Gastrocnemius medialis (tissue), 4 donors: ENCODE data around the gene COL2A1. TPM values are rescaled to one million over a fixed set of nuclear protein-coding genes. Genes with fewer than 3 reads are reported as not detected.

Experiments used
- ATAC-seq, 2 donors: fragments of 150-250 bp; one replicate each; pipeline ENCODE4 v1.9.1; 2016
- DNase-seq, 2 donors: peaks; one replicate each; pipeline ENCODE4 v3.0.0-alpha.2; 2019
- H3K27ac ChIP-seq, 4 donors: fragments of 200-600 bp; sonication (generic); 1 replicate in 1 of 4; 2 replicates in 3 of 4; pipeline ENCODE4 v1.5.1; 2016 to 2018; ENCODE audit warnings: mild to moderate bottlenecking in 2 of 4, moderate library complexity in 1 of 4
- H3K27me3 ChIP-seq, 3 donors: fragments of 200-600 bp; sonication (generic) in 2 of 3; 1 replicate in 1 of 3; 2 replicates in 2 of 3; pipeline versions ENCODE4 v1.5.1 to v1.6.0; 2016 to 2019; ENCODE audit warnings: mild to moderate bottlenecking in 1 of 3, moderate library complexity in 1 of 3
- H3K36me3 ChIP-seq, 2 donors: fragments of 200-600 bp; sonication (generic) in 1 of 2; one replicate each; pipeline ENCODE4 v1.5.1; 2017 to 2018
- H3K4me1 ChIP-seq, 2 donors: fragments of 200-600 bp; sonication (generic) in 1 of 2; one replicate each; pipeline ENCODE4 v1.5.1; 2016 to 2017; ENCODE audit warnings: mild to moderate bottlenecking in 2 of 2
- H3K4me3 ChIP-seq, 4 donors: fragments of 200-600 bp; sonication (generic) in 3 of 4; 1 replicate in 1 of 4; 2 replicates in 3 of 4; pipeline ENCODE4 v1.5.1; 2016 to 2019; ENCODE audit warnings: mild to moderate bottlenecking in 2 of 4
- H3K9me3 ChIP-seq, 3 donors: fragments of 200-600 bp; sonication (generic) in 2 of 3; 1 replicate in 1 of 3; 2 replicates in 2 of 3; pipeline ENCODE4 v1.5.1; 2016 to 2019
- POLR2A ChIP-seq, 2 donors: fragments of 450-650 bp; IDR thresholded peaks; one replicate each; pipeline ENCODE4 v1.6.1; 2017; ENCODE audit warnings: antibody characterized with exemption in 2 of 2, mild to moderate bottlenecking in 2 of 2, moderate library complexity in 2 of 2
- in situ Hi-C, 4 donors: fragments of 200-750 bp; cut with MboI; loops; one replicate each; pipeline versions ENCODE4 v1.15.0 to v1.8.0; 2017; ENCODE audit warnings: low sequenced_read_pairs in 4 of 4
- intact Hi-C: fragments of 100-400 bp; cut with DNase I; formaldehyde crosslinking; loops from one replicate; pipeline ENCODE4 v1.15.1; 2023; ENCODE audit warnings: low total_unique reads
- total RNA-seq, 4 donors: library from RNA; depleted of rRNA; stranded (reverse); fragments of >200 nt; gene quantifications; one replicate each; pipeline versions ENCODE4 v1.1.0 to v1.2.3, GENCODE V29; 2016
- TF ChIP-seq, protein P1 (sequence below), 5 experiments: fragments of 450-650 bp in 3 of 5; fragments of 200-600 bp in 2 of 5; sonication (generic) in 2 of 5; IDR thresholded peaks in 4 of 5; conservative IDR thresholded peaks in 1 of 5; 1 replicate in 4 of 5; 2 replicates in 1 of 5; pipeline ENCODE4 v1.5.1; 2016 to 2019; ENCODE audit warnings: antibody characterized with exemption in 5 of 5, mild to moderate bottlenecking in 3 of 5, moderate library complexity in 3 of 5

The COL2A1 gene
- total RNA-seq, 4 donors from 2014 or later, result not detected

DNA sequence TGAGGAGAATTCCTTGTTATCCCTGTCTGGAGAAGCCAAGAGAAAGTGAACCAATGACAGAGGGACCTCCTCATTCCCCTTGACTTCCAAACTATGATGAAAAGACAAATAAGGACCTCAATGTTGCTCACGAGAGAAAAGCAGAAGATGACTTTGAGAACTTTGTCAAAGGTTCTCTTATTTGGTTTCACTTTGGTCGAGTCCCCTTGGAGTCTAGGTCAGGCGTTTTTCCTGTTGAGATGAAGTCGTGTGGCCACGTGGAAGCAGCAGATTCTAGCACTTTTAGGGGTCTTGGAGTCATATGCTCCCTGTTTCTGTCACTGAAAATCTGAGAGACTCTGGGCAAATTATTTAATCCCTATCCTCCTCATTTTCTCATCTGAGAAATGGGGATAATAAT is 33.8 kb upstream of the COL2A1 start:
- Histone ChIP-seq H3K9me3 (no peaks in the 10 kb centered on the region), H3K4me1 (no peaks in the 10 kb centered on the region), H3K4me3 (no peak overlapping the region), H3K36me3 (no peaks in the 10 kb centered on the region), H3K27ac (no peak overlapping the region), H3K27me3 (no peaks in the 10 kb centered on the region)
- intact Hi-C loops, result no loop called here
- DNase-seq (no peak), ATAC-seq (no peak)
- TF ChIP-seq, protein P1, sequence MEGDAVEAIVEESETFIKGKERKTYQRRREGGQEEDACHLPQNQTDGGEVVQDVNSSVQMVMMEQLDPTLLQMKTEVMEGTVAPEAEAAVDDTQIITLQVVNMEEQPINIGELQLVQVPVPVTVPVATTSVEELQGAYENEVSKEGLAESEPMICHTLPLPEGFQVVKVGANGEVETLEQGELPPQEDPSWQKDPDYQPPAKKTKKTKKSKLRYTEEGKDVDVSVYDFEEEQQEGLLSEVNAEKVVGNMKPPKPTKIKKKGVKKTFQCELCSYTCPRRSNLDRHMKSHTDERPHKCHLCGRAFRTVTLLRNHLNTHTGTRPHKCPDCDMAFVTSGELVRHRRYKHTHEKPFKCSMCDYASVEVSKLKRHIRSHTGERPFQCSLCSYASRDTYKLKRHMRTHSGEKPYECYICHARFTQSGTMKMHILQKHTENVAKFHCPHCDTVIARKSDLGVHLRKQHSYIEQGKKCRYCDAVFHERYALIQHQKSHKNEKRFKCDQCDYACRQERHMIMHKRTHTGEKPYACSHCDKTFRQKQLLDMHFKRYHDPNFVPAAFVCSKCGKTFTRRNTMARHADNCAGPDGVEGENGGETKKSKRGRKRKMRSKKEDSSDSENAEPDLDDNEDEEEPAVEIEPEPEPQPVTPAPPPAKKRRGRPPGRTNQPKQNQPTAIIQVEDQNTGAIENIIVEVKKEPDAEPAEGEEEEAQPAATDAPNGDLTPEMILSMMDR (IDR thresholded peaks at IDR 0.05 in 4 of 5, conservative IDR thresholded peaks at IDR 0.05 in 1 of 5), result no peak
- TF ChIP-seq POLR2A (IDR thresholded peaks at IDR 0.05), result no peak
- in situ Hi-C loops, result no loop called here

DNA sequence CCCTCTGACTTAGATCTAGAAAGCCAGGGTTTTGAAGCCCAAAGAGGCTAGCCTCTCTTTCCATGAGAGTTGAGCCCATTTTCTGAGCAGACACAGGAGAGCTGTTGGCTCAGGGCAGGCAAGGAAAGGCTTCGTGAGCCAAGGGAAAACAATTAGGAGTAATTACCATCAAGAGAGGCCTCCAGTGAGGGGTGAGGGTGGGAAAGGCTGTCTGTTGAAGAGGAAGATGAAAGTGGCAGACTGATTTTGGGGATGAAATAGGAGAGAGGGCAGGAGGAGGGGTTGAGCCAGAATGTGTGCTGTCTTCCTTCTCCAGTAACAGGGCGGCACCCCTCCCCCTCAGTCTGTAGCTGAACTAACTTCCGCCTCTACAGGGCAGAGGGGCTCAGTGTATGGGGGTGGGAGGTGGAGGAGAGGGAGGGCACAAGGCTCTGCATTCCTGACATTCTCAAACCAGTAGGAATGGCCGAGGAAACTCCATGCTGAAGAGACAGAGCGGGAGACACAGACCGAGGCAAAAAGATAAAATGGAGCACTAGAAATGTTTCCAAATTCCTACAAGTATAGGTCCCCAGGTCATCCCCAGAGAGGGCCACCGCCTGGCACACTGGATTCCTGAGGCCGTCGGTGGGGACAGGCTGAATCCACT is 33.1 kb upstream of the COL2A1 start:
- Histone ChIP-seq H3K4me3 (no peak overlapping the region), H3K36me3 (no peaks in the 10 kb centered on the region), H3K27ac (no peak overlapping the region), H3K4me1 (no peaks in the 10 kb centered on the region), H3K27me3 (no peaks in the 10 kb centered on the region), H3K9me3 (no peaks in the 10 kb centered on the region)
- ATAC-seq (no peak), DNase-seq (no peak)
- intact Hi-C loops, result no loop called here
- TF ChIP-seq, protein P1 (IDR thresholded peaks at IDR 0.05 in 4 of 5, conservative IDR thresholded peaks at IDR 0.05 in 1 of 5), result no peak
- no peak for TF ChIP-seq POLR2A (IDR thresholded peaks at IDR 0.05)
- in situ Hi-C loops, result no loop called here

DNA sequence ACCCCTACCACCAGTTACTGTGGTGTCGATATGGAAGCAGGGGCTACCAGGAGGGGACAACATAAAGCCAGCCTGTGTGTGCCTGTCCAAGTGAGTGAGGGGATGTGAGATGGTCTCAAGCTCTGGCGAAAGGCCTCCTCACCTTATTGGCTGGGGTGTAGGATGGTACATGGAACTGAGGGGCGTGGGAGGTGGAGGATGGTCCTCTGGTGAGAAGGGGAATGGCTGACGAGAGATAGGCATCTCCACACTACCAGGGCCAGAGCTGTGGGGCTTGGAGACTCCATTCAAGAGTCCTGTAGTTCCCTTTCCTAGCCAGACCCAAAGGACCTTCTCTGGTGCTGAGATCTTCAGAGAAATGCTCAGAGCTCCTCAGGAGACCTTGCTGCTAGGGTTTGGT is 32.5 kb upstream of the COL2A1 start:
- TF ChIP-seq, protein P1 (IDR thresholded peaks at IDR 0.05 in 4 of 5, conservative IDR thresholded peaks at IDR 0.05 in 1 of 5), result no peak
- TF ChIP-seq POLR2A (IDR thresholded peaks at IDR 0.05), result no peak
- H3K27me3 ChIP-seq, result no peaks in the 10 kb centered on the region
- in situ Hi-C loops, result no loop called here
- intact Hi-C loops, result no loop called here
- ATAC-seq, result no peak
- H3K27ac ChIP-seq, result no peak overlapping the region
- no peak overlapping the region for H3K4me3 ChIP-seq
- no peaks in the 10 kb centered on the region for H3K9me3 ChIP-seq
- DNase-seq, result no peak
- H3K36me3 ChIP-seq, result no peaks in the 10 kb centered on the region
- H3K4me1 ChIP-seq, result no peaks in the 10 kb centered on the region

DNA sequence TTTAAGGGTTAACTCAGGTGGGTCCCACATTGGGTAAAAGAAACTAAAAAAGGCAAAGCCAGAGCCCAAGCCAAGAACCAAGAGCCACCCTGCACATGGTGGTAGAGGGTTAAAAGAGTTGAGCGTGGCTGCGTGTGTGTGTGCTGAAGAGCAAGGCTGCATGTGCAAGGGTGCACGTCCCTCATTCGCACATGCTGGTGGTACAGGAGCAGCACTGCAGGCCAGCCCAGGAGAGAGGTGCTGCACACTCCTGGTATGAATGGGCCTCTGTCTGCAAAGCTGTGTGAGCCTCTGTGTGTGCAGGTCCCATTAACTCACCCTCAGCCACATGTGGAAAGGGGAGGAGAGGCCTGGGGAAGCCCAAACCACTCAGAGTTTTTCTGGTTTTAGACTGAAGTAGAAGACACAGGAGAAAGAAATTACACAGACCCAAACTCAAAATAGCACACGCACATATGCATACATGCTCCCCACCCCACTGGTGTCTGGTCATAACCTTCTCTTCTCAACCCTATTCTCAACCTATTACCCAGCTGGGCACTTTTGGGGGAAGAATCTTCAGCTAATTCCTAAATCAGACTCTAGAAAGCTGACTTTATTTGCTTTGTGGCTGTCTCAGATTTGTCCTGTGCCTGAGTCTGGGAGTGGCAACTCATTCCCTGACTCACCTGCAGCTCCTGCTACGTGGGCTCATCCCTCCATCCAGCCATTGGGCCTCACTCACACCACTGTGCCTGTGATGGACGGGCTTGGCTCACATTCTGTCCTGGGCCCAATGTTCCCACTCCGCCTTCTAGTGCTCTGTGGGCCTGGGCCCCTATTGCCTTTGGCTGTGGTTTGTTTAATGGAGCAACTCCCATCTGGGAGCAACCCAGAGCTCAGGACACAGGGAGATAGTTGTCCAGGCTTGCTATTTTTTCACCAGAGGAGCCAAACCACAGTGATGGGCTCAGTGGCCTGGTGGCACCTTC is 30.8 kb upstream of the COL2A1 start:
- in situ Hi-C loops (no loop called here), intact Hi-C loops (no loop called here)
- Histone ChIP-seq H3K27me3 (no peaks in the 10 kb centered on the region), H3K27ac (no peak overlapping the region), H3K4me1 (no peaks in the 10 kb centered on the region), H3K9me3 (no peaks in the 10 kb centered on the region), H3K4me3 (no peak overlapping the region), H3K36me3 (no peaks in the 10 kb centered on the region)
- TF ChIP-seq, protein P1 (IDR thresholded peaks at IDR 0.05 in 4 of 5, conservative IDR thresholded peaks at IDR 0.05 in 1 of 5), result no peak
- TF ChIP-seq POLR2A (IDR thresholded peaks at IDR 0.05), result no peak
- ATAC-seq (no peak), DNase-seq (no peak)
